ENCODE data around the gene TOR1AIP2. TPM values are rescaled to one million over a fixed set of nuclear protein-coding genes. Genes with fewer than 3 reads are reported as not detected.

TOR1AIP2 gene
- total and polyA plus RNA-seq, 2 of the 8 experiments (the other 6 are each of a cell fraction or from before 2014, with no cell fraction given) = 12.1 to 75.2 TPM

DNA sequence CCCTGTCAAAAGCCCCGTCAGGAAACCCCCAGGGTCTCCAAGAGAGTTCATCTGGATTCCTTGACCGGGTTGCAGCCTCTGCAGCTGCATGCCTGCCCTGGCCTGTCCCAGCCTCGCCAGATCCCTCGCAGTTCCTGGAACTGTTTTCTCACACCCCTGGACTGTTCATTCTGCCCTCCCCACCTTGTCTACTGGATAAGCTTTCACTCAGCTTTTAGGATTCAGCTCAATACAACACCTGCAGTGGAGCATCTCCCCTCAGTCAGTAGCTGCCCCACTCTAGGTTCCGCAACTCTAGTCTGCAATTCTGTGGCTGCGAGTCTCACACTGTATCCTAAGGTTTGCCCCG is 67.3 kb downstream of the TOR1AIP2 start:
- WGBS, 2 experiments (ENCODE audit: extremely low coverage in 1 of 2, insufficient coverage in 1 of 2, insufficient read length in 1 of 2, insufficient replicate concordance in 2 of 2, low coverage in 1 of 2, low lambda C conversion rate in 2 of 2, missing lambda C conversion rate in 1 of 2) = 81% methylated on average over 7 of the region's 7 CpGs; no CpG with 5 or more reads in 1 of the 2 experiments
- no peak overlapping the region for H2BK15ac ChIP-seq (ENCODE audit: low read length)
- no peak overlapping the region for H4K91ac ChIP-seq (replicated peaks; ENCODE audit: insufficient read length, low read length)
- no peak overlapping the region for H3K18ac ChIP-seq (ENCODE audit: extremely low read depth, low read length)
- peaks cover 0 to 9% (median 6%) of the 10 kb centered on the region in 4 experiments; a peak in 6 of 7 replicates for H3K27me3 ChIP-seq (replicated peaks in 1 of 4; ENCODE audit: control insufficient read depth in 3 of 4, extremely low read depth in 1 of 4, insufficient read depth in 3 of 4, low read length in 3 of 4)
- no peak overlapping the region for H2BK20ac ChIP-seq (ENCODE audit: low read length)
- no peak for TF ChIP-seq GTF2F1 (IDR thresholded peaks at IDR 0.05; ENCODE audit: borderline replicate concordance, low read depth, low read length)
- no peak for TF ChIP-seq CBX5 (IDR thresholded peaks at IDR 0.05; ENCODE audit: low read depth, low read length)
- peaks cover 0 to 8% (median 4%) of the 10 kb centered on the region in 4 experiments; a peak in 5 of 7 replicates for H3K4me1 ChIP-seq (replicated peaks in 1 of 4; ENCODE audit: control insufficient read depth in 3 of 4, insufficient read depth in 4 of 4, low read length in 3 of 4)
- no peaks in the 10 kb centered on the region for H3K79me1 ChIP-seq (ENCODE audit: low read depth, low read length)
- H3K4me2 ChIP-seq (ENCODE audit: insufficient read depth in 1 of 2, low read depth in 2 of 2, low read length in 2 of 2) = no peak overlapping the region
- H3K27ac ChIP-seq (ENCODE audit: low read depth, low read length) = no peak overlapping the region
- peaks cover 7% of the 10 kb centered on the region for H3K23me2 ChIP-seq (ENCODE audit: low read depth, low read length)
- no peak for FAIRE-seq
- H3K9me3 ChIP-seq (ENCODE audit: insufficient read depth in 2 of 2, low read depth in 1 of 2, low read length in 1 of 2) = no peaks in the 10 kb centered on the region
- H3K79me2 ChIP-seq (ENCODE audit: control insufficient read depth in 1 of 2, insufficient read depth in 2 of 2, low read length in 2 of 2) = no peaks in the 10 kb centered on the region
- no peak overlapping the region for H2BK5ac ChIP-seq (ENCODE audit: low read depth, low read length)
- POLR2A ChIA-PET (ENCODE audit: partially characterized antibody) = interaction anchor here (1.2 kb wide), 1 partner anchor 105 kb away, joined by 5 read pairs; no protein-coding TSS in a partner anchor
- H3K23ac ChIP-seq (ENCODE audit: insufficient read length) = no peak overlapping the region
- no peak overlapping the region for H2AFZ ChIP-seq (ENCODE audit: low read length)
- no peak overlapping the region for H2BK120ac ChIP-seq (replicated peaks; ENCODE audit: low read depth, low read length)
- no peak overlapping the region for H4K8ac ChIP-seq (ENCODE audit: extremely low read depth, insufficient read depth, low read length)
- CTCF ChIA-PET (ENCODE audit: partially characterized antibody) = interaction anchor here (0.6 to 16.2 kb wide), 57 partner anchors 11 to 732 kb away, joined by 3 to 595 read pairs (median 5); no protein-coding TSS in a partner anchor
- no peaks in the 10 kb centered on the region for H3K36me3 ChIP-seq (ENCODE audit: control insufficient read depth in 2 of 4, insufficient read depth in 4 of 4, low read length in 3 of 4)
- no peak overlapping the region for H3K4me3 ChIP-seq (ENCODE audit: extremely low read depth in 1 of 4, insufficient read depth in 2 of 4, low read depth in 3 of 4, low read length in 4 of 4)
- no peak overlapping the region for H3K9ac ChIP-seq (replicated peaks in 1 of 4; ENCODE audit: extremely low read depth in 1 of 4, low read depth in 3 of 4, low read length in 3 of 4)
- H3K14ac ChIP-seq (ENCODE audit: insufficient read length) = no peak overlapping the region
- no peaks in the 10 kb centered on the region for H4K20me1 ChIP-seq (replicated peaks in 1 of 2; ENCODE audit: control insufficient read depth in 1 of 2, insufficient read depth in 2 of 2, low read length in 2 of 2)
- H2AK5ac ChIP-seq (ENCODE audit: low read depth, low read length) = no peak overlapping the region
- no peak overlapping the region for H4K5ac ChIP-seq (ENCODE audit: insufficient read length, low read depth, low read length)
- no peak for DNase-seq (ENCODE audit: low read depth in 1 of 2, low spot score in 2 of 2)
- H3K56ac ChIP-seq (replicated peaks; ENCODE audit: insufficient read length, low read depth, low read length) = no peak overlapping the region
- H3K4ac ChIP-seq (replicated peaks; ENCODE audit: insufficient read length, low read depth, low read length) = no peak overlapping the region
- H2BK12ac ChIP-seq (ENCODE audit: low read depth, low read length) = no peak overlapping the region

All from H1 (cell line).